CD4-positive, alpha-beta T cell treated with Interferon alpha-2 for 1 hour (primary cell): ENCODE data around the gene TGM6.

Experiments used
- DNase-seq, 2 donors: peaks; one replicate each; pipeline ENCODE4 v3.0.0-alpha.2; 2020 to 2022

The TGM6 gene

GRCh38 chr20:2365091-2365490, 15.6 kb upstream of the TGM6 start:
- DNase-seq, result no peak

GRCh38 chr20:2365666-2366065, 15.0 kb upstream of the TGM6 start:
- DNase-seq, result no peak

- no peak for DNase-seq
Measured at GRCh38 chr20:2368621-2369020, 12.1 kb upstream of the TGM6 start.

GRCh38 chr20:2373098-2373497, 7.6 kb upstream of the TGM6 start:
- no peak for DNase-seq

DNA sequence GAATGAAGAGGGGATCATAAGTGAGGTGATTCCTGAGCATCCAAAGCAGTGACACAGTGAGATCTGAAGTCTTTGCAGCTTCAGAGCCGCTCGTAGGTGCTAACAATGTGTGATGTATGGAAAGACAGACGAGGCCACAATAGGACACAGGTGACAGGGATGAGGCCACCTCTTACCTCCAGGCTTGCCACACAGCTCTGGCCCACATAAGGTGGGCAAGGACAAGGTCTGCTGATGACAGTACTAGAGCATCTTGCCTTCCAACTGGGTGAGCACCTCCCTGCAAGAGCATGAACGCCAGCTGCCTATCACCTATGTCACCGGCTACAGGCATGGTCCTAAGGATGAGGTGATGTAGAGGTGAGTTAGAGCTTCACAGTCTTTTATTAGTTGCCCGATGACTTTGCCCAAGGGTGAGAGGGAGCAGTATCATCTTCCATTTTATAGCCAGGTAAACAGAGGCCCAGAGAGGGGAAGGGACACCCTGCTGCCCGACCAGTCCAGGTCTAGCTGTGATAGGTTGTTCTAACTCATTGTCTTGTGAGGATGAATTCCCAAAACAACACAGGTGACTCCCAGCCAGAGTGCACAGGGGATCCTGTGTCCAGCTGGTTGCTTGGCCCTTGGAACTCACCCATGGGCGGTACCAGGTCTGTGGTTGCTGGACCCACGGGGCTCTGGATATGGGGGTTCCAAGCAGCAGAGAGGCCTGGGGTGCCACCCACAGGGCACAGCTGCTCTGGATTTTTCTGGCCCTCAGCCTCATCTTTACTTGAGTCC, 6.2 kb upstream of the TGM6 start:
- no peak for DNase-seq

- DNase-seq, result no peak
Measured at GRCh38 chr20:2378893-2379292, 1.8 kb upstream of the TGM6 start.

GRCh38 chr20:2379511-2380229, 1.0 kb upstream of the TGM6 start:
- DNase-seq, result peak; percentile 2 to 61

GRCh38 chr20:2381303-2381702, 602 bp downstream of the TGM6 start:
- DNase-seq, result no peak

- DNase-seq, result no peak
Measured at GRCh38 chr20:2382833-2383232, 2.1 kb downstream of the TGM6 start.

DNA sequence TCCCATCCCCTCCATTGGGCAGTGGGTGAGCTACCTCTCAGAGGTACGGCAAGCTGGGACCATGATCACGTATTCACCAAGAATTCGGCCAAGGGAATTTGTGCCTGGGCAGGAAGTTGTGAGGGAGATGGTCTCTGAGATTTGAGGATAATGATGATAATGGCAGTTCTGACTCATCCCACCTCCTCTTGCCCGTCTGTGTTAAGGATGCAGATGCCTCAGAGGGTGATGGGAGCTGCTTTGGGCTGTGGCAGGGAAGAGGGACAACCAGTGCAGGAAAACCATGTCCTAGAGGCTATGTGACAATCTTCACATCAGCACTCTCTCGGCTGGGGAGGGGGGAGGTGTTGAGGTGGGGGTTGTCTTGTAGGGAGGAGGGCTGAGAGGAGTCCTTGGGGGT, 4.3 kb downstream of the TGM6 start:
- DNase-seq, result no peak

DNA sequence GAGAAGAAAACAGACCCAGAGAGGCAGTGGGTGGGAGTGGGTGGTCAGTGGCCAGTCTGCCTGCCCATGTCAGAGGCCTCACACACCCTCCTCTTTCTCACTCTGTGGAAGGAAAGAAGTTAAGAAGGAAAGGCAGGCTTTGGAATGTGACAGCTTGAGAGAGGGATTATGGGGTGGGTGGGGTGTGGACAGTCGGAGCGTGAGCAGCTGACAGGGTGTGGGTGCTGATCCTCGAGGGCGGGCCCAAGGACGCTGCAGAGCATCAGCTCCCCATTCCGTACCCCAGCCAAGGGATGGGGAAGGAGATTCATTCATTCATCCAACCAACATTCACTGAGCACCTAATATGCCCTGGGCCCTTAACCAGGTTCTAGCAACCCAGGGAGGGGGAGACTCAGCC, 4.8 kb downstream of the TGM6 start:
- DNase-seq, result no peak

GRCh38 chr20:2386516-2387179, 5.9 kb downstream of the TGM6 start:
- DNase-seq, result no peak

DNA sequence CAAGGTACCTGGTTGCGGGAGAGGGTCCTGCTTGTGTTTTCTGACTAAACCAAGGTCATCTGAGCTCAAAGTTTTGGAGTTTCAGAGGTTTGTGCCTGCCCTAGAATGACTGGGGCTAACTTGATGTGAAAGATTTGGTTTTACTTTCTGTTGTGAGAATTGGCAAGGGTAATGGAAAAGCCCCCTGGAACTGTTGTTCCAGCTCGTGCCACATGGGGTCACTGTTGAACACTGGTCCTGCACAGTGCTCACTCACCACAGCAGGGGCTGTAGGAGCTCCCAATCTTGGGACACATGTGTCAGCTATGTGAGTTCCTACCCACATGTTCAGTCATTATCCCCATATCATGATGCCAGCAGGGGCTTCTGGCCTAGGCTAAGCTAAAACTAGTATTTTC, 6.5 kb downstream of the TGM6 start:
- DNase-seq, result peak; percentile 10 to 44

DNA sequence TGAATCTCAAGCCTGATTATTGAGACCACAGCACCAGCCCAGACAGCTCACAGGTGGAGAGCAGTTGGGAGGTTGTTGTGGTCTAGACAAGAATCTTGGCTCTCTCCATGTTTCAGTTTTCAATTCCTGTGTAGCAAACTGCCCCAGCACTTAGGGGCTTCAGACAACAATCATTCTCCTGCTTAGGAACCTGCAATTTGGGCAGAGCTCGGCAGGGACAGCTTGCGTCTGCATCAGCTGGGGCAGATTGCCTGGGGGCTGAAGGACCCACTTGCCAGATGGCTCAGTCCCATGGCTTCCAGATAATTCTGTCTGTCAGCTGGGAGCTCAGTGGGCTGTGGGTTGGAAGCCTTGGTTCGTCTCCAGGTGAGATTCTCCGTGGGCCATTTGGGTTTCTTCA, 6.9 kb downstream of the TGM6 start:
- DNase-seq, result no peak

DNA sequence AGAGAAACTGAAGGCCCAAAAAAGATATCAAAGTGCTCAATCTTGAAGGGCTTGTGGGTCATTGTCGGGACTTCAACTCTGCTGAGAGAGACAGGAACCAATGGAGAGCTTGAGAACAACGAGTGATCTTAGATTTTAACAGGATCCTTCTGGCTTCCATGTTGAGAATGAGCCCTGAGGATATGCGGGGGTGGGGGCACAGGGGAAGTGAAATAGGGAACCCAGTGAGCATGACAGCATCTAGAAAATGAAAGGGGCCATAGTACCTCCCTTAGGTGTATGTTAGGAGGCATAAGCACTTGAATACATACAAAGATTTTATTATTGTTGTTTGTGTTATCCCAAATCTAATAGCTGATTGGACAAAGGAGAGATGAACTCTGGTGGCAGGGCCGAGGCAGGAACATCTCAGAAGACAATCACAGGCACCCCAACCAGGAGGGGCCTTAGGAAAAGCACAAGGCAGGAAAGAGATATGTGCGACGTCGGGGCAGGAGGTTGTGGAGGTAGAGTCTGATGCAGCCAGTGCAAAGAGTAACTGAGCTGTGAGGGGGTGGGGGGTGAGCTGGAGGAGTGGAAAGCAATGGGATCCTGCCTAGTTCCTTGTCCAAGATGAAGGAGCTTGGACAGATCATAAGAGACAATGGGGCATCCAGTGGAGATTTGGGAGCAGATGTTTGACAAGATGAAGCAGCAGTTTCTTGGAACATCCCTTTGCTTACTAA, 10.4 kb downstream of the TGM6 start:
- DNase-seq, result no peak

GRCh38 chr20:2394411-2395055, 13.8 kb downstream of the TGM6 start:
- no peak for DNase-seq

DNA sequence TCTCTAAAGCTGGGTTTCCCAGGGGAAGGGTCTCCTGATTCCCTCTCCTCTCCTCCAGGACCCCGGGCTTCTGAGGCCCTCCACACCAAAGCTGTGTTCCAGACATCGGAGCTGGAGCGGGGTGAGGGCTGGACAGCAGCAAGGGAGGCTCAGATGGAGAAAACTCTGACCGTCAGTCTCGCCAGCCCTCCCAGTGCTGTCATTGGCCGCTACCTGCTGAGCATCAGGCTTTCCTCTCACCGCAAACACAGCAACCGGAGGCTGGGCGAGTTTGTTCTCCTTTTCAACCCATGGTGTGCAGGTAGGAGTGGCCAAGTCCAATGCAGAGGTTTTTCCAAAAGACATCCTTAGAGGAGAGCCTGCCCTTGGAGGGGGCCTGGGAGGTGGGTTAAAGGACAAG, 14.4 kb downstream of the TGM6 start:
- no peak for DNase-seq

DNA sequence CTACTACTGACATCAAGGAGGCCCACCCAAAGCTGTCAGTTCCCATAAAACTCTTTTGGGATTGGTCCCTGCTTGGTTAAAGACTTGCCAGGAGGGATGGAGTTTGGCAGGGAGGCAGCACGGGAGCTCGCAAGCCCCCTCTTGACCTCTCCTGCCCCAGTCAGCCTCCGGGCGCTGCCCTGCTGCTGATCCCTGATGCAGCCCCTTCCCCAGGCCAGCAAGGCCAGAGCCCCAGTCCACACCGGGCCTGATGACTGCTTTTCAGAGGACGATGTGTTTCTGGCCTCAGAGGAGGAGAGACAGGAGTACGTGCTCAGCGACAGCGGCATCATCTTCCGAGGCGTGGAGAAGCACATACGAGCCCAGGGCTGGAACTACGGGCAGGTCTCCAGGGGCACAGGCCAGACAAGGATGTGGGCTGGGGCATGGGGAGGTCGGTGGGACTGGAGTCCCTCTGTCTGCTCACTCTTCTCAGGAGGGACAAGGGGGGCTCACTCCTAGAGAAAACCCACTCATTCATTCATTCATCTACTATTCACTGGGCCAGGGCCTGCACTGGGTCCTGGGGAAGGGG, 15.6 kb downstream of the TGM6 start:
- no peak for DNase-seq

DNA sequence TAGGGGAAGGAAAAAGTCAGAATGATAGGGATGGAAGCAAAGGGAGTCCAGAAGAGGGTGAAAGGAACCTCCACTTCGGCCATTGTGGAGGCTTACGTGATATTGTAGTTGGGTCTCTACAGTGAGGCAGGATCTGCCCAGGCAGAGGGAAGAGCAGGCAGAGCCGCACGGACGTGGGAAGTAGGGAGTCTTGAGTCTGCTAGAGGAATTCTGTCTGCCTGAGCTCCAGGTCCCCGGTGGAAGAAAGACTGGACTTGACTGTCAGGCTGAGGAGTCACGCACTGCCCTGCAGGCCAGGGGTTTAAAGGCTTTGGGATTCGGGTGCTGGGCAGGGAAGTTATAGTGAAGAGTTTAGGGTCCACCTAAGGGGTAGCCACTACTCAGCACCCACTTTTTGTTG, 16.4 kb downstream of the TGM6 start:
- no peak for DNase-seq

GRCh38 chr20:2397595-2398145, 17.0 kb downstream of the TGM6 start:
- no peak for DNase-seq

- no peak for DNase-seq
Measured at GRCh38 chr20:2398449-2398848, 17.7 kb downstream of the TGM6 start.

GRCh38 chr20:2399390-2399789, 18.7 kb downstream of the TGM6 start:
- DNase-seq, result no peak
